Common myeloid progenitor, CD34-positive (primary cell): ENCODE data around the gene KANSL1L.
A peak's percentile ranks its signal among the peaks of the same experiment; 100 is the strongest.

ENCODE experiments used
- CTCF ChIA-PET: fragments of 350-600 bp; sonication (Branson Sonifier 250); formaldehyde crosslinking; loops from one replicate; lab custom pipeline; 2021; ENCODE audit warnings: antibody characterized with exemption; lab: Charles Lee
- POLR2A ChIA-PET: fragments of 350-600 bp; sonication (Branson Sonifier 250); formaldehyde crosslinking; loops from one replicate; lab custom pipeline; 2021; ENCODE audit warnings: antibody characterized with exemption; lab: Charles Lee
- DNase-seq, 3 donors: peaks; one replicate each; pipeline versions ENCODE4 v3.0.0 to v3.0.0-alpha.2; 2013
- H3K27ac ChIP-seq, 2 experiments: 1 replicate in 1 of 2; 2 replicates in 1 of 2; pipeline ENCODE4 v1.7.0; 2013; ENCODE audit warnings: inconsistent platforms in 2 of 2, low read length in 2 of 2, mild to moderate bottlenecking in 2 of 2, low read depth in 1 of 2, moderate library complexity in 1 of 2; ENCODE audit not compliant: severe bottlenecking in 2 of 2, insufficient read depth in 1 of 2, poor library complexity in 1 of 2
- H3K27me3 ChIP-seq, 5 experiments: replicated peaks in 2 of 5; 1 replicate in 3 of 5; 2 replicates in 2 of 5; pipeline versions ENCODE4 v1.6.1 to v1.7.0; 2013; ENCODE audit warnings: low read length in 4 of 5, mild to moderate bottlenecking in 2 of 5, moderate library complexity in 2 of 5, inconsistent platforms in 1 of 5; ENCODE audit not compliant: insufficient read depth in 5 of 5, control insufficient read depth in 4 of 5
- H3K36me3 ChIP-seq, 4 experiments: 1 replicate in 2 of 4; 2 replicates in 2 of 4; pipeline versions ENCODE4 v1.6.1 to v1.7.0; 2013; ENCODE audit warnings: low read length in 3 of 4, control low read depth in 1 of 4, mild to moderate bottlenecking in 1 of 4; ENCODE audit not compliant: control insufficient read depth in 4 of 4, insufficient read depth in 4 of 4
- H3K4me1 ChIP-seq, 4 experiments: 1 replicate in 3 of 4; 2 replicates in 1 of 4; pipeline versions ENCODE4 v1.6.1 to v1.7.1; 2013; ENCODE audit warnings: low read length in 3 of 4, mild to moderate bottlenecking in 3 of 4, control low read depth in 1 of 4, inconsistent platforms in 1 of 4, moderate library complexity in 1 of 4; ENCODE audit not compliant: control insufficient read depth in 4 of 4, insufficient read depth in 4 of 4; ENCODE audit errors: control extremely low read depth in 1 of 4
- H3K4me3 ChIP-seq, 7 experiments: 1 replicate in 4 of 7; 2 replicates in 3 of 7; pipeline versions ENCODE4 v1.5.1 to v1.7.0; 2013; ENCODE audit warnings: mild to moderate bottlenecking in 7 of 7, low read length in 6 of 7, moderate library complexity in 6 of 7, inconsistent platforms in 2 of 7, low read depth in 2 of 7, control low read depth in 1 of 7; ENCODE audit not compliant: insufficient read depth in 4 of 7, control insufficient read depth in 1 of 7; ENCODE audit errors: extremely low read depth in 1 of 7
- H3K9me3 ChIP-seq, 5 experiments: 1 replicate in 4 of 5; 2 replicates in 1 of 5; pipeline versions ENCODE4 v1.6.1 to v1.7.1; 2013; ENCODE audit warnings: low read length in 4 of 5, mild to moderate bottlenecking in 2 of 5, inconsistent platforms in 1 of 5, low read depth in 1 of 5, moderate library complexity in 1 of 5; ENCODE audit not compliant: control insufficient read depth in 4 of 5, insufficient read depth in 2 of 5; ENCODE audit errors: control extremely low read depth in 1 of 5
- WGBS: methylation state at CpG from one replicate; pipeline ENCODE4 v1.1.5; 2013; ENCODE audit not compliant: insufficient coverage; 5-methylcytosine and 5-hydroxymethylcytosine counted together

Gene KANSL1L

DNA sequence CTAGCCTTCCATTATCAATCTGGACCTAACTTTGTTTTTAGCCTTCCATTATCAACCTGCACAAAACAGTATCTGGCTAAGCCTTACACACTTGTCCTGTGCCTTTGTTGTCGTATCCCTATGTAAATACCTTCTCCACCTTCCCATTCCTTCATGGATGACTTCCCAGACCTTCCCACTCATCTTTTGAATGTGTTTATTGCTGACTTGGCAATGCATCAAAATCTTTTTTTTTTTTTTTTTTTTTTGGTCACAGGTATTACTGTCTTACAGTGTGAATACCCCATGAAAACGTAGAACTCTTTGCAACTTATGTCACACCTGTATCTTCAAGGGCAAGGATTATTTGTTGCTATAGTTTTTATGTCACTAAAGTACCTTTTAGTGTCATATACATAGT is 143.0 kb downstream of the KANSL1L start:
- POLR2A ChIA-PET = no interaction called here
- Histone ChIP-seq H3K9me3 (no peaks in the 10 kb centered on the region), H3K4me1 (no peaks in the 10 kb centered on the region), H3K4me3 (no peak overlapping the region), H3K36me3 (peaks cover 2 to 26% (median 14%) of the 10 kb centered on the region in 4 experiments), H3K27ac (no peak overlapping the region), H3K27me3 (no peaks in the 10 kb centered on the region)
- CTCF ChIA-PET = no interaction called here
- no peak for DNase-seq
- WGBS = no CpG with 5 or more reads among the region's 2 CpGs

DNA sequence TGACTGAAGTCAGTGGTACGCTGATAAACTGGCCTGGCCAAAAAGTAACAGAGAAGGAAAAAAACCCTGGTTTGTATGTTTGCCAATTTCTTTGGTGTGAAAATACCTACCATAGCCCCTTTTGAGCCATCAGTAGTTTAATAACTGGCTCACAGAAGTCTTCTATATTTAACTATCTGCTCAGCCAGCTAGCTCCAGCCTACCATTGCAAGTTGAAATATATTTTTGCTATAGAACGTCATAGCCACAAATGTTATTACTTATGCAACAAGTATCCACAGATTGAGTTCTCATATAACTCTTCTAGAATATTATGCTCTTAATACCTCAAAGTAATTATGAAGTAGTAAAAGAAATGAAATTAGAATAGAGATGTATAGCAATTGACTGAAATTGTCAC is 143.6 kb downstream of the KANSL1L start:
- no peak for DNase-seq
- no peaks in the 10 kb centered on the region for H3K9me3 ChIP-seq
- H3K36me3 ChIP-seq = peaks cover 6 to 31% (median 17%) of the 10 kb centered on the region in 4 experiments
- ChIA-PET POLR2A (no interaction called here), CTCF (no interaction called here)
- H3K4me1 ChIP-seq = no peaks in the 10 kb centered on the region
- H3K27me3 ChIP-seq = no peaks in the 10 kb centered on the region
- H3K27ac ChIP-seq = no peak overlapping the region
- no CpG with 5 or more reads among the region's 2 CpGs for WGBS
- H3K4me3 ChIP-seq = no peak overlapping the region

DNA sequence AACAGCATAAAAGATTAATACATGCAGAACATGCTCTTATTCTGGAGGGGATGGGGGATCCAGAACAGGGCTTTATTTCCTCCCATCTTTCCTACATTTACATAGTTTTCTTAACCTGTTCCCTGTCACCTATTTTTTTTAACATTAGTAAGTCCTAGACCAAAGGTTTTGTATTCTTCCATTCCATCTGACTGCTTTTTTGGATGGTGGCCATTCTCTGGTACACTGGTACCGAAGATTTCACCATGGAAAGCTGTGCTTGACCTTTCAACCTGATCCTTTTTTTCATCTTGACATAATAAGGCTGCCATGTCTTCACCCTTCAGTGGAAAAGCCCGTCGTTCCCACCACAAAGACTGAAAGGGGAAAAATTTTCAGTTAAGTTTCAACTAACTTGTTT is 148.4 kb downstream of the KANSL1L start:
- Histone ChIP-seq H3K27ac (no peak overlapping the region), H3K36me3 (peaks cover 19 to 64% (median 40%) of the 10 kb centered on the region in 4 experiments), H3K9me3 (no peaks in the 10 kb centered on the region), H3K4me1 (no peaks in the 10 kb centered on the region), H3K27me3 (no peaks in the 10 kb centered on the region), H3K4me3 (no peak overlapping the region)
- no peak for DNase-seq
- 100% methylated on average over 1 of the region's 3 CpGs for WGBS
- ChIA-PET CTCF (no interaction called here), POLR2A (no interaction called here)

DNA sequence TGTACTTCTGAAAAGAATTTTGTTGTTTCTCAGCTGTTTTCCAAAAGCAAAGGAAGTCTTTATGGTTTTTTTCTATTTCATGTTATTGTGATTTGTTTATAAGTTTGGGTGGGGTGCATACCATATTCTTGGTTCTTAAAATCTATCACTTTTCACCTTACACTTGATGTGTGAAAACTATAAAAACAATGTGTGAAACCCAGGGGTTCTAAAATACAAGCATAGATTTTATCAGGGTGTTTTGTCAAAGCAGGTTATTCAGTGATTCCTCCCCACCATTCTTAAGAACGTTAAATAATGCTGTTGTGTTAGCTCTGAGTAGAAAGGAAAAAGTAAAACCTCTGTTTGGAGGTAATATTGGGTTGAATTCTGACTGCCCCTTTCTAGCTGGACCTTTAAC is 151.1 kb downstream of the KANSL1L start:
- H3K4me1 ChIP-seq = no peaks in the 10 kb centered on the region
- H3K27me3 ChIP-seq = no peaks in the 10 kb centered on the region
- H3K36me3 ChIP-seq = peaks cover 21 to 81% (median 61%) of the 10 kb centered on the region in 4 experiments
- no peaks in the 10 kb centered on the region for H3K9me3 ChIP-seq
- H3K27ac ChIP-seq = no peak overlapping the region
- ChIA-PET POLR2A (no interaction called here), CTCF (interaction anchor here (0.6 to 1.2 kb wide), 5 partner anchors 9 to 158 kb away, joined by 3 to 4 read pairs (median 3); no protein-coding TSS in a partner anchor)
- H3K4me3 ChIP-seq = no peak overlapping the region
- DNase-seq = no peak
- WGBS = no CpG with 5 or more reads among the region's 1 CpG

DNA sequence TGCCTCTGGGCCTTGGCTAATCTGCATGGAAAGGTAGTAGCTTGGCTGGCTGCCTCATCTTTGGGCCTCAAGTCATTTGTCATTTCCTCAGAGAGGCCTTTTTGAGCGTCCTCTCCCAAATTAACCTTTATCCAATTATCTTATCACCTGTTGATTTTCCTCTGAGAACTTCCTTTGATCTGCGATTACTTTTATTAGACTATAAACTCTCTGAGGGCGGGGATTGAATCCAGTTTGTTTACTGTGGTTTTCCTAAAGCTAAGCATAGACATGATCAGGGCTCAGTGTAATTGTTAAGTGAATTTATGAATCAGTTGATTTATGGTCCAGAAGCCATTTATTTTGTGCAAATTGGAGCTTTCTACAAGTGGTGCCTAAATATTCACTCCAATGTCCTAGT is 161.3 kb downstream of the KANSL1L start:
- 67% methylated on average over 2 of the region's 3 CpGs for WGBS
- Histone ChIP-seq H3K27ac (no peak overlapping the region), H3K36me3 (peaks cover 10 to 66% (median 45%) of the 10 kb centered on the region in 4 experiments), H3K4me3 (no peak overlapping the region), H3K9me3 (no peaks in the 10 kb centered on the region), H3K27me3 (no peaks in the 10 kb centered on the region), H3K4me1 (peaks cover 0 to 11% (median 5%) of the 10 kb centered on the region in 4 experiments)
- no peak for DNase-seq
- POLR2A ChIA-PET = no interaction called here
- CTCF ChIA-PET = interaction anchor here (1.5 kb wide), 1 partner anchor 10 kb away, joined by 4 read pairs; no protein-coding TSS in a partner anchor

DNA sequence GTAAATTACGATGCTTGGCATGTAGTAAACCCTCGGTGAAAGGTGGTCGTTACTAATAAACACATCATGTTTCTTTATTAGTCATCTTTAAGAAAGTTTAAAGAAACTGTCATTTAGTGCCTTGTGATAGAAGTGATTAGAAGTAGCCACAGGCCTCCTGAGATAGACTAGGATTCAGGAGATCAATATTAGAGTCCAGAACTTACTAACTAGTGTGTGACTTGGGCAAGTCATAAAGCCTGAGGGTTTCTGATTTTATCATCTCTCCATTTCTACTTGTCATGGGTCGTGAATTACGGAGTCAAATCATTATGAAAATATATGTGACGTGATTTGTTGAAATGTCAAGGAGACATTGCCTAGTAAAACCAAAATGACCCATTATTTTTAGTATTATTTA is 162.1 kb downstream of the KANSL1L start:
- Histone ChIP-seq H3K9me3 (no peaks in the 10 kb centered on the region), H3K4me1 (peaks cover 3 to 17% (median 8%) of the 10 kb centered on the region in 4 experiments), H3K4me3 (no peak overlapping the region), H3K36me3 (peaks cover 8 to 63% (median 42%) of the 10 kb centered on the region in 4 experiments), H3K27ac (no peak overlapping the region), H3K27me3 (no peaks in the 10 kb centered on the region)
- CTCF ChIA-PET = no interaction called here
- POLR2A ChIA-PET = interaction anchor here (0.6 kb wide), 1 partner anchor 62 kb away, joined by 3 read pairs; no protein-coding TSS in a partner anchor
- DNase-seq = no peak
- WGBS = no CpG with 5 or more reads among the region's 6 CpGs

DNA sequence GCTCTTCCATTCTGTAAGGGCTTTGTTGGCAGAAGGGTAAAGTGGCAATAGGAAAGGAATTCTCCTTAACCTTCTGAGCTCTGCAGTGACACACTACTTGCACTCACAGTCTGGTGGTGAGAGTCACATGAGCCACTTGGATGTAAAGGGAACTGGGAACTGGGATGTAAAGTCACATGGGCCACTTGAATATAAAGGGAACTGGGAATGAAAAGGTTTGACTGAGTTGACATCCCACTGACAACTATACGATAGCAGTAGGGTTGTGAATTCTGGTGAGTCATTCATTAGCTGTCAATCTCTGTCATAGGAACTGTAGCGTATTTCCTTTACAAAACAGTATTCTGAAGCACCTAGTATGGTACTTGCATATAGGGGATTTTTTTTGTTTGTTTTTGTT is 163.3 kb downstream of the KANSL1L start:
- Histone ChIP-seq H3K27me3 (no peaks in the 10 kb centered on the region), H3K36me3 (peaks cover 4 to 54% (median 34%) of the 10 kb centered on the region in 4 experiments), H3K4me3 (no peak overlapping the region), H3K27ac (no peak overlapping the region), H3K4me1 (peaks cover 9 to 27% (median 18%) of the 10 kb centered on the region in 4 experiments), H3K9me3 (no peaks in the 10 kb centered on the region)
- ChIA-PET CTCF (interaction anchor here (1.0 to 1.6 kb wide), 4 partner anchors 11 to 189 kb away, joined by 3 to 4 read pairs (median 4); no protein-coding TSS in a partner anchor), POLR2A (no interaction called here)
- 67% methylated on average over 1 of the region's 2 CpGs for WGBS
- DNase-seq = peak in 1 of 3 donors; percentile 8
